Caco-2 (cell line): ENCODE results near the gene MDN1. TPM values are rescaled to one million over a fixed set of nuclear protein-coding genes. Genes with fewer than 3 reads are reported as not detected.
"Not testable (repeated sequence)": the region's sequence is repeated elsewhere in the genome, so short reads cannot be mapped to it uniquely, and the experiment has no call there.

ENCODE experiments used
- BruUV-seq: library from RNA; stranded (reverse); fragments of 400-500 nt; replicated peaks from 2 replicates; lab custom pipeline; 2021; lab: Mats Ljungman, UMichigan
- CTCF ChIA-PET: fragments of 300-600 bp; sonication (Branson Sonifier 250); formaldehyde crosslinking; loops from one replicate; lab custom pipeline; 2022; ENCODE audit warnings: antibody characterized with exemption; lab: Charles Lee
- POLR2A ChIA-PET: fragments of 300-600 bp; sonication (Branson Sonifier 250); formaldehyde crosslinking; loops from one replicate; lab custom pipeline; 2022; ENCODE audit warnings: antibody characterized with exemption; lab: Charles Lee
- DNase-seq, 2 experiments: peaks; one replicate each; pipeline versions ENCODE4 v3.0.0 to v3.0.0-alpha.2; 2020 to 2022
- H3K27me3 ChIP-seq: replicated peaks from 2 replicates; pipeline ENCODE4 v1.6.0; 2011; ENCODE audit warnings: low read length; ENCODE audit not compliant: control insufficient read depth, insufficient read depth
- H3K36me3 ChIP-seq: 2 replicates; pipeline ENCODE4 v1.5.1; 2011; ENCODE audit warnings: low read length; ENCODE audit not compliant: control insufficient read depth, insufficient read depth
- H3K4me1 ChIP-seq: fragments of 250-450 bp; sonication (Bioruptor Pico); 2 replicates; pipeline ENCODE4 v1.5.1; 2020; ENCODE audit warnings: mild to moderate bottlenecking
- H3K4me3 ChIP-seq: 2 replicates; pipeline ENCODE4 v1.5.1; 2011; ENCODE audit warnings: low read depth, mild to moderate bottlenecking, control low read depth, low read length
- H3K9me3 ChIP-seq: fragments of 250-450 bp; sonication (Bioruptor Pico); 2 replicates; pipeline ENCODE4 v1.5.1; 2020; ENCODE audit warnings: mild to moderate bottlenecking, moderate library complexity
- H3K27ac Mint-ChIP-seq: one replicate; pipeline ENCODE4 v1.8.0; 2022; ENCODE audit warnings: mixed read lengths; ENCODE audit not compliant: unreplicated experiment
- H3K27me3 Mint-ChIP-seq: one replicate; pipeline ENCODE4 v1.8.0; 2022; ENCODE audit warnings: mixed read lengths; ENCODE audit not compliant: insufficient read depth, unreplicated experiment
- H3K36me3 Mint-ChIP-seq: one replicate; pipeline ENCODE4 v1.8.0; 2022; ENCODE audit warnings: mild to moderate bottlenecking, mixed read lengths; ENCODE audit not compliant: insufficient read depth, unreplicated experiment
- H3K4me1 Mint-ChIP-seq: one replicate; pipeline ENCODE4 v1.8.0; 2022; ENCODE audit warnings: low read depth, mixed read lengths; ENCODE audit not compliant: unreplicated experiment
- H3K4me3 Mint-ChIP-seq: one replicate; pipeline ENCODE4 v1.8.0; 2022; ENCODE audit warnings: mild to moderate bottlenecking, moderate library complexity, mixed read lengths; ENCODE audit not compliant: unreplicated experiment
- H3K9me3 Mint-ChIP-seq: one replicate; pipeline ENCODE4 v1.8.0; 2022; ENCODE audit warnings: mixed read lengths; ENCODE audit not compliant: unreplicated experiment
- intact Hi-C: fragments of 100-400 bp; cut with micrococcal nuclease; formaldehyde crosslinking; loops from one replicate; pipeline ENCODE4 v1.10.0; 2022; ENCODE audit not compliant: unreplicated experiment
- total RNA-seq: library from RNA; stranded (reverse); gene quantifications from 2 replicates; pipeline ENCODE4 v1.2.3, GENCODE V29; 2022
- TF ChIP-seq, protein P1 (sequence below), 2 experiments: fragments of 200-600 bp in 1 of 2; IDR thresholded peaks; 1 replicate in 1 of 2; 2 replicates in 1 of 2; pipeline versions ENCODE4 v1.5.1 to v1.8.0; 2011 to 2022; ENCODE audit warnings: antibody characterized with exemption in 1 of 2, control low read depth in 1 of 2, inconsistent platforms in 1 of 2, low read depth in 1 of 2, low read length in 1 of 2, mild to moderate bottlenecking in 1 of 2, moderate library complexity in 1 of 2; ENCODE audit not compliant: insufficient read depth in 1 of 2, severe bottlenecking in 1 of 2, unreplicated experiment in 1 of 2

The MDN1 gene
- total RNA-seq, 1 experiment from 2014 or later, result 49.0 TPM

DNA sequence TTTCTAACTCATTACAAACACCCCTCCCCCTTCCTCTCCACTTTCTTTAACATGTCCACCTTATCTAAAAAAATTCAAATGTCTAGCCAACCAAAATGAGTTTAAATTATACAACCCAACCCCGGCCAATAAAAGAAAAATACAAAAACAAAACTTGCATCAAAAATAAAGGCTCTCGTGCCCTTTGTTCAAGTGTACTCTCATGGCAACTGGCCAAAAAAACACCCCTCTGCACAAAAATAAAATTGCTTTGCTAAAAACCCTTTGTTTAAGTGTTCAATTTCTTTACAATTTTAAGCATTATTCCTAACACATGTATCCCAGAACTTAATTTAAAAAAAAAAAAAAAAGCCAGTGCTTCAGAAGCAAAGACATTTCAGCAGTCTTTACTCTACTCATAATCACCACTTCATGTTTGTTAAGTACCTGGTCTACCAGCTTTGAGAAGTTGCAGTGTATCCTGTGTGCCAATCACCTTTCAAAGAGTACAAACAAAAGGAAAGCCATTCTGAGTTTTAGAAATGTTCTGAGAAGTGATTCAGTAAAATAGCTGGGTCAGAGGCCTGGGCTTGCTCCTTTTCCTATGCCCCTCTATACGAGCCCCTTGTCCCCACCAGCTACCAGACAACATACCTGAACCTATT is 87.5 kb downstream of the MDN1 start:
- DNase-seq, result no peak
- Mint-ChIP-seq H3K4me3 (no peak overlapping the region), H3K27me3 (no peaks in the 10 kb centered on the region), H3K27ac (no peak overlapping the region), H3K4me1 (peaks cover 9% of the 10 kb centered on the region), H3K9me3 (no peaks in the 10 kb centered on the region), H3K36me3 (peaks cover 77% of the 10 kb centered on the region)
- Histone ChIP-seq H3K36me3 (peaks cover 2% of the 10 kb centered on the region), H3K4me3 (no peak overlapping the region), H3K9me3 (no peaks in the 10 kb centered on the region), H3K27me3 (no peaks in the 10 kb centered on the region), H3K4me1 (no peaks in the 10 kb centered on the region)
- intact Hi-C loops, result no loop called here
- ChIA-PET POLR2A (no interaction called here), CTCF (no interaction called here)
- TF ChIP-seq, protein P1, sequence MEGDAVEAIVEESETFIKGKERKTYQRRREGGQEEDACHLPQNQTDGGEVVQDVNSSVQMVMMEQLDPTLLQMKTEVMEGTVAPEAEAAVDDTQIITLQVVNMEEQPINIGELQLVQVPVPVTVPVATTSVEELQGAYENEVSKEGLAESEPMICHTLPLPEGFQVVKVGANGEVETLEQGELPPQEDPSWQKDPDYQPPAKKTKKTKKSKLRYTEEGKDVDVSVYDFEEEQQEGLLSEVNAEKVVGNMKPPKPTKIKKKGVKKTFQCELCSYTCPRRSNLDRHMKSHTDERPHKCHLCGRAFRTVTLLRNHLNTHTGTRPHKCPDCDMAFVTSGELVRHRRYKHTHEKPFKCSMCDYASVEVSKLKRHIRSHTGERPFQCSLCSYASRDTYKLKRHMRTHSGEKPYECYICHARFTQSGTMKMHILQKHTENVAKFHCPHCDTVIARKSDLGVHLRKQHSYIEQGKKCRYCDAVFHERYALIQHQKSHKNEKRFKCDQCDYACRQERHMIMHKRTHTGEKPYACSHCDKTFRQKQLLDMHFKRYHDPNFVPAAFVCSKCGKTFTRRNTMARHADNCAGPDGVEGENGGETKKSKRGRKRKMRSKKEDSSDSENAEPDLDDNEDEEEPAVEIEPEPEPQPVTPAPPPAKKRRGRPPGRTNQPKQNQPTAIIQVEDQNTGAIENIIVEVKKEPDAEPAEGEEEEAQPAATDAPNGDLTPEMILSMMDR (IDR thresholded peaks at IDR 0.05; ENCODE audit: insufficient read depth in 1 of 2, low read depth in 1 of 2, low read length in 1 of 2, severe bottlenecking in 1 of 2, unreplicated experiment in 1 of 2), result no peak
- no TSS peak for BruUV-seq

DNA sequence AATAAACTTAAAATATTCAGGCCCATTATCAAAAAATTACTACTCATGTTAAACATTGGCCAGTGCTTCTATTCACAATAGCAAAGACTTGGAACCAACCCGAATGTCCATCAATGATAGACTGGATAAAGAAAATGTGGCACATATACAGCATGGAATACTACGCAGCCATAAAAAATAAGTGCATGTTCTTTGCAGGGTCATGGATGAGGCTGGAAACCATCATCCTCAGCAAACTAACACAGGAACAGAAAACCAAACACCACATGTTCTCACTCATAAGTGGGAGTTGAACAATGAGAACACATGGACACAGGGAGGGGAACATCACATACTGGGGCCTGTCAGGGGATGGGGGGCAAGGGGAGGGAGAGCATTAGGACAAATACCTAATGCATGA is 88.3 kb downstream of the MDN1 start:
- H3K9me3 ChIP-seq, intact Hi-C loops, H3K27me3 ChIP-seq, H3K4me1 Mint-ChIP-seq, POLR2A ChIA-PET, H3K4me3 Mint-ChIP-seq, BruUV-seq, DNase-seq, H3K9me3 Mint-ChIP-seq, H3K4me3 ChIP-seq, H3K4me1 ChIP-seq, H3K27me3 Mint-ChIP-seq, H3K27ac Mint-ChIP-seq, CTCF ChIA-PET, H3K36me3 ChIP-seq: not testable (repeated sequence)
- H3K36me3 Mint-ChIP-seq, result peaks cover 80% of the 10 kb centered on the region

DNA sequence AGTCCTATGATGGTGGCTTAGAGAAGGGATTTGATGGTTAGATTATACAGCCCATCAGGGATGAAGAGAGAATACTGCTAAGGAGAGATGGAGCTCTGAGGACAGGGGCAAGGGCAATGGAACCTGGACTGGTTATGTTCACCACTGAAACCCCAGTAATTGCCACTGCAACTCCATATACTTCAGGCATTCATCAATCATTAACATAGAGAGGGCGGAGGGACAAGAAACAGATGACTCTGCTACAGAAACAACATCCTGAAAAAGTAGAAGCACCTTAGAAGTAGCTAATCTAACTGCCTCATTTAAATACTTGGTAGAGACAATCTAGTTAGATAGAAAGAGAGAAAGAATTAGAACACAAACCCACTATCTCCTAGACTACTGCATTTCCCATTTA is 89.8 kb downstream of the MDN1 start:
- intact Hi-C loops, result no loop called here
- H3K9me3 ChIP-seq, result no peaks in the 10 kb centered on the region
- H3K36me3 ChIP-seq, result no peaks in the 10 kb centered on the region; the same call in 1 of the 2 replicates
- BruUV-seq, result no TSS peak
- Mint-ChIP-seq H3K9me3 (no peaks in the 10 kb centered on the region), H3K4me1 (peaks cover 9% of the 10 kb centered on the region), H3K27me3 (no peaks in the 10 kb centered on the region), H3K4me3 (no peak overlapping the region), H3K36me3 (peaks cover 76% of the 10 kb centered on the region), H3K27ac (no peak overlapping the region)
- H3K4me1 ChIP-seq, result no peaks in the 10 kb centered on the region
- ChIA-PET CTCF (no interaction called here), POLR2A (no interaction called here)
- H3K4me3 ChIP-seq, result no peak overlapping the region
- H3K27me3 ChIP-seq, result no peaks in the 10 kb centered on the region
- DNase-seq, result no peak
- TF ChIP-seq, protein P1 (IDR thresholded peaks at IDR 0.05; ENCODE audit: insufficient read depth in 1 of 2, low read depth in 1 of 2, low read length in 1 of 2, severe bottlenecking in 1 of 2, unreplicated experiment in 1 of 2), result no peak
